MM.1S (cell line): ENCODE measurements around the gene HSD17B10.

Experiments used
- CTCF ChIP-seq: fragments of 300-600 bp; sonication (generic); IDR thresholded peaks from 2 replicates; pipeline ENCODE4 v1.5.1; 2016; ENCODE audit warnings: antibody characterized with exemption, low read length, mixed read lengths
- EZH2 ChIP-seq: fragments of 300-600 bp; sonication (generic); optimal IDR thresholded peaks from 2 replicates; pipeline ENCODE3; 2017; ENCODE audit warnings: low read depth, mild to moderate bottlenecking, antibody characterized with exemption, low read length, mixed read lengths

DNA sequence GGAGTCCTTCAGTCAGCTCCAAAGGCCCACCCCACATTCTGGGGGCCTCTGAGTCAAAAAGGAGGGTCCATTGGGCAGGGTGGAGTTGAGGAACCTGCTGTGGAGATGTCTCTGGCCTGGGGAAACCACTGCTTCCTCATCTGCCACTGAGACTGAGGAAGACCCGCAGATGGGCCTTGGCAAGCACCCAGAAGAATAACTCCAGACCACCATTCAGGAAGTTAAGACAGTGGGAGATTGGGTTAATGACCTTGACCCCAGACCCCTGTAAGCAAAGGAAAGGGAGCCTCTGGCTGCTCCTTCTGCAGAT lies 8.1 kb upstream of the HSD17B10 start:
- TF ChIP-seq CTCF (no peak), EZH2 (no peak)
